ENCODE data around the gene CDT1.
"Not testable (repeated sequence)": the region's sequence is repeated elsewhere in the genome, so short reads cannot be mapped to it uniquely, and the experiment has no call there.

The CDT1 gene

GRCh38 chr16:88820385-88821025 lies 16.9 kb downstream of the CDT1 start:
- DNase-seq: no peak

GRCh38 chr16:88821168-88821850 lies 17.7 kb downstream of the CDT1 start:
- no peak for DNase-seq

GRCh38 chr16:88822281-88823040 lies 18.9 kb downstream of the CDT1 start:
- DNase-seq: no peak

GRCh38 chr16:88823646-88824045 lies 20.1 kb downstream of the CDT1 start:
- not testable (repeated sequence) for DNase-seq

- DNase-seq: no peak
These were observed 20.9 kb downstream of the CDT1 start for GRCh38 chr16:88824256-88825077.

GRCh38 chr16:88825146-88825545 lies 21.6 kb downstream of the CDT1 start:
- DNase-seq: no peak

- DNase-seq: no peak
These were observed 22.7 kb downstream of the CDT1 start for GRCh38 chr16:88826070-88826840.

GRCh38 chr16:88827727-88828126 lies 24.1 kb downstream of the CDT1 start:
- no peak for DNase-seq

GRCh38 chr16:88828711-88829110 lies 25.1 kb downstream of the CDT1 start:
- no peak for DNase-seq

GRCh38 chr16:88830258-88830657 lies 26.7 kb downstream of the CDT1 start:
- DNase-seq: no peak

GRCh38 chr16:88830783-88831182 lies 27.2 kb downstream of the CDT1 start:
- DNase-seq: no peak

- no peak for DNase-seq
These were observed 28.2 kb downstream of the CDT1 start for GRCh38 chr16:88831838-88832237.

- DNase-seq: no peak
These were observed 29.5 kb downstream of the CDT1 start for GRCh38 chr16:88833086-88833485.

- no peak for DNase-seq
These were observed 31.1 kb downstream of the CDT1 start for GRCh38 chr16:88834670-88835069.

GRCh38 chr16:88835383-88835782 lies 31.8 kb downstream of the CDT1 start:
- no peak for DNase-seq

- DNase-seq: no peak
These were observed 32.2 kb downstream of the CDT1 start for GRCh38 chr16:88835818-88836217.

- no peak for DNase-seq
These were observed 33.2 kb downstream of the CDT1 start for GRCh38 chr16:88836791-88837190.

- DNase-seq: no peak
These were observed 34.2 kb downstream of the CDT1 start for GRCh38 chr16:88837806-88838205.

- no peak for DNase-seq
These were observed 35.0 kb downstream of the CDT1 start for GRCh38 chr16:88838566-88838965.

- no peak for DNase-seq
These were observed 35.5 kb downstream of the CDT1 start for GRCh38 chr16:88839026-88839529.

- DNase-seq: no peak
These were observed 36.4 kb downstream of the CDT1 start for GRCh38 chr16:88839745-88840599.

All from activated effector memory CD4-positive, alpha-beta T cell treated with anti-CD3 and anti-CD28 coated beads, Interleukin-2, amount 50 U/mL, for 16 hours (primary cell).